Calu3 (cell line): ENCODE measurements around the gene LYPD5. TPM values are rescaled to one million over a fixed set of nuclear protein-coding genes. Genes with fewer than 3 reads are reported as not detected.

Experiments used
- BruUV-seq: library from RNA; stranded (reverse); fragments of 400-500 nt; replicated peaks from 2 replicates; lab custom pipeline; 2021; lab: Mats Ljungman, UMichigan
- CTCF ChIA-PET: fragments of 300-600 bp; sonication (Branson Sonifier 250); formaldehyde crosslinking; loops from one replicate; lab custom pipeline; 2022; ENCODE audit warnings: antibody characterized with exemption; lab: Charles Lee
- DNase-seq: peaks from one replicate; pipeline ENCODE4 v3.0.0; 2022
- H3K27ac Mint-ChIP-seq: one replicate; pipeline ENCODE4 v1.8.0; 2022; ENCODE audit warnings: mixed read lengths; ENCODE audit not compliant: unreplicated experiment
- H3K27me3 Mint-ChIP-seq: one replicate; pipeline ENCODE4 v1.8.0; 2022; ENCODE audit warnings: mixed read lengths; ENCODE audit not compliant: unreplicated experiment
- H3K36me3 Mint-ChIP-seq: one replicate; pipeline ENCODE4 v1.8.0; 2022; ENCODE audit warnings: mild to moderate bottlenecking, moderate library complexity, mixed read lengths; ENCODE audit not compliant: insufficient read depth, unreplicated experiment
- H3K4me1 Mint-ChIP-seq: one replicate; pipeline ENCODE4 v1.8.0; 2022; ENCODE audit warnings: mild to moderate bottlenecking, low read depth, mixed read lengths; ENCODE audit not compliant: unreplicated experiment
- H3K4me3 Mint-ChIP-seq: one replicate; pipeline ENCODE4 v1.8.0; 2022; ENCODE audit warnings: mild to moderate bottlenecking, low read depth, moderate library complexity, mixed read lengths; ENCODE audit not compliant: unreplicated experiment
- H3K9me3 Mint-ChIP-seq: one replicate; pipeline ENCODE4 v1.8.0; 2022; ENCODE audit warnings: low read depth, mixed read lengths; ENCODE audit not compliant: unreplicated experiment
- CTCF ChIP-seq: fragments of 200-600 bp; IDR thresholded peaks from one replicate; pipeline ENCODE4 v1.8.0; 2022; ENCODE audit warnings: antibody characterized with exemption; ENCODE audit not compliant: unreplicated experiment
- intact Hi-C: fragments of 100-400 bp; cut with micrococcal nuclease; formaldehyde crosslinking; loops from one replicate; pipeline ENCODE4 v1.10.0; 2022; ENCODE audit not compliant: unreplicated experiment
- total RNA-seq: library from RNA; stranded (reverse); gene quantifications from 2 replicates; pipeline ENCODE4 v1.2.3, GENCODE V29; 2022

The LYPD5 gene
- total RNA-seq, 1 experiment from 2014 or later, result 5.0 TPM

- no peaks in the 10 kb centered on the region for H3K27me3 Mint-ChIP-seq
- DNase-seq, result no peak
- no peaks in the 10 kb centered on the region for H3K9me3 Mint-ChIP-seq
- no TSS peak for BruUV-seq
- intact Hi-C loops, result no loop called here
- no peak for TF ChIP-seq CTCF
- peaks cover 37% of the 10 kb centered on the region for H3K36me3 Mint-ChIP-seq
- H3K4me3 Mint-ChIP-seq, result no peak overlapping the region
- peak overlapping the region; percentile 57 for H3K27ac Mint-ChIP-seq
- H3K4me1 Mint-ChIP-seq, result peaks cover 61% of the 10 kb centered on the region
- CTCF ChIA-PET, result interaction anchor here (0.9 to 2.0 kb wide), 2 partner anchors 46 to 95 kb away, joined by 3 to 8 read pairs; no protein-coding TSS in a partner anchor
These were observed 38.7 kb downstream of the LYPD5 start for GRCh38 chr19:43763473-43763939.

GRCh38 chr19:43762814-43763213, 39.4 kb downstream of the LYPD5 start:
- BruUV-seq, result no TSS peak
- no peak overlapping the region for H3K4me3 Mint-ChIP-seq
- DNase-seq, result no peak
- peaks cover 68% of the 10 kb centered on the region for H3K4me1 Mint-ChIP-seq
- intact Hi-C loops, result no loop called here
- peak overlapping the region; percentile 57 for H3K27ac Mint-ChIP-seq
- no peak for TF ChIP-seq CTCF
- H3K36me3 Mint-ChIP-seq, result peaks cover 37% of the 10 kb centered on the region
- no peaks in the 10 kb centered on the region for H3K27me3 Mint-ChIP-seq
- CTCF ChIA-PET, result interaction anchor here (0.9 kb wide), 1 partner anchor 47 kb away, joined by 3 read pairs; no protein-coding TSS in a partner anchor
- no peaks in the 10 kb centered on the region for H3K9me3 Mint-ChIP-seq

GRCh38 chr19:43760941-43761340, 41.3 kb downstream of the LYPD5 start:
- CTCF ChIA-PET, result no interaction called here
- no TSS peak for BruUV-seq
- Mint-ChIP-seq H3K9me3 (no peaks in the 10 kb centered on the region), H3K27ac (no peak overlapping the region), H3K4me3 (no peak overlapping the region), H3K36me3 (peaks cover 32% of the 10 kb centered on the region), H3K27me3 (no peaks in the 10 kb centered on the region), H3K4me1 (peaks cover 73% of the 10 kb centered on the region)
- DNase-seq, result no peak
- intact Hi-C loops, result no loop called here
- no peak for TF ChIP-seq CTCF

GRCh38 chr19:43759515-43759914, 42.7 kb downstream of the LYPD5 start:
- DNase-seq, result no peak
- no peaks in the 10 kb centered on the region for H3K9me3 Mint-ChIP-seq
- H3K4me1 Mint-ChIP-seq, result peaks cover 61% of the 10 kb centered on the region
- H3K4me3 Mint-ChIP-seq, result no peak overlapping the region
- CTCF ChIA-PET, result interaction anchor here (1.4 kb wide), 1 partner anchor 18 kb away, joined by 4 read pairs; no protein-coding TSS in a partner anchor
- H3K27ac Mint-ChIP-seq, result no peak overlapping the region
- BruUV-seq, result no TSS peak
- H3K27me3 Mint-ChIP-seq, result no peaks in the 10 kb centered on the region
- peak; percentile 14 for TF ChIP-seq CTCF
- H3K36me3 Mint-ChIP-seq, result peaks cover 32% of the 10 kb centered on the region
- intact Hi-C loops, result no loop called here
